NCI-H1417 treated with DMSO at 0.1 percent for 48 hours (cell line): ENCODE data around the gene GDF9.

Experiments
- DNase-seq: peaks from one replicate; lab custom pipeline; 2025; lab: John Stamatoyannopoulos, UW

The GDF9 gene

GRCh38 chr5:132817011-132817410 is 49.3 kb downstream of the GDF9 start:
- DNase-seq, result no peak

GRCh38 chr5:132816554-132816953 is 49.7 kb downstream of the GDF9 start:
- DNase-seq, result no peak

GRCh38 chr5:132816083-132816482 is 50.2 kb downstream of the GDF9 start:
- no peak for DNase-seq

- DNase-seq, result no peak
Measured at GRCh38 chr5:132815454-132815853, 50.8 kb downstream of the GDF9 start.

GRCh38 chr5:132814503-132815294 is 51.6 kb downstream of the GDF9 start:
- no peak for DNase-seq

GRCh38 chr5:132813599-132814502 is 52.4 kb downstream of the GDF9 start:
- DNase-seq, result no peak

- DNase-seq, result no peak
Measured at GRCh38 chr5:132812781-132813598, 53.3 kb downstream of the GDF9 start, which contains the start of gene SOWAHA. SOWAHA (plus strand) TSS chr5:132813302; CDS start chr5:132813622, 320 bp downstream.

- no peak for DNase-seq
Measured at GRCh38 chr5:132812123-132812765, 54.0 kb downstream of the GDF9 start.
